ENCODE measurements around the gene C3orf20. TPM values are rescaled to one million over a fixed set of nuclear protein-coding genes. Genes with fewer than 3 reads are reported as not detected.

Gene C3orf20
- total and polyA plus RNA-seq, 2 of the 13 experiments (the other 11 are each of a cell fraction or from before 2014, with no cell fraction given) = 0.03 to 0.04 TPM

DNA sequence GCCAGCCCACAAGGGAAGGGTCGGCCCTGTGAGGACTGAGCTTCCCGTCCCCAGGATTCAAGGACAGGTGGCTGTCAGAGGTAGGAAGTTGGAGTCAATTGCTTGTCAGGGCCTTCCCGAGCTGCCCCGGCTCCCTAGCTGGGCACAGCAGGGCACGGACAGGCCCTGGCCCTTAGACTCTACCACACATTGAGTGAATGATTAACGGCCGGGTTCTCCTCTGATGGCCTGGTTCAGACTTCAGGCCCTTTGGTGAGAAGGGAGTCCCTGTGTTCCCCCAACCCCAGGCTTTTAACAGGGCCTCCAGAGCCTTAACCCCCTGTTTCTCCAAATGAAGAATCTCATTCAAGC is 127.4 kb downstream of the C3orf20 start (continued):
- TF ChIP-seq MTA1 (CRISPR knock-in tag; IDR thresholded peaks at IDR 0.05; ENCODE audit: borderline replicate concordance) (no peak), MAF1 (CRISPR knock-in tag; IDR thresholded peaks at IDR 0.05; ENCODE audit: borderline replicate concordance) (no peak), HNRNPL (IDR thresholded peaks at IDR 0.05; ENCODE audit: low read depth, low read length) (peak; percentile 86), RCOR2 (CRISPR knock-in tag; IDR thresholded peaks at IDR 0.05) (no peak), KDM6A (CRISPR knock-in tag; IDR thresholded peaks at IDR 0.05; ENCODE audit: low read depth) (no peak), GATAD2A (CRISPR knock-in tag; IDR thresholded peaks at IDR 0.05) (0 out of 2 replicates have a peak, but pooled peaks have one; percentile 23), CHCHD3 (CRISPR knock-in tag; IDR thresholded peaks at IDR 0.05) (no peak), ZFX (CRISPR knock-in tag; IDR thresholded peaks at IDR 0.05; ENCODE audit: low read depth) (peak; percentile 56; the same call in 1 of the 2 replicates), ZNF777 (CRISPR knock-in tag; IDR thresholded peaks at IDR 0.05) (no peak), SOX5 (CRISPR knock-in tag; IDR thresholded peaks at IDR 0.05; ENCODE audit: borderline replicate concordance) (no peak), ZNF761 (CRISPR knock-in tag; conservative IDR thresholded peaks at IDR 0.05) (no peak), NR1H2 (CRISPR knock-in tag; IDR thresholded peaks at IDR 0.05; ENCODE audit: borderline replicate concordance, low read depth) (no peak)
- TF ChIP-seq, protein P1, sequence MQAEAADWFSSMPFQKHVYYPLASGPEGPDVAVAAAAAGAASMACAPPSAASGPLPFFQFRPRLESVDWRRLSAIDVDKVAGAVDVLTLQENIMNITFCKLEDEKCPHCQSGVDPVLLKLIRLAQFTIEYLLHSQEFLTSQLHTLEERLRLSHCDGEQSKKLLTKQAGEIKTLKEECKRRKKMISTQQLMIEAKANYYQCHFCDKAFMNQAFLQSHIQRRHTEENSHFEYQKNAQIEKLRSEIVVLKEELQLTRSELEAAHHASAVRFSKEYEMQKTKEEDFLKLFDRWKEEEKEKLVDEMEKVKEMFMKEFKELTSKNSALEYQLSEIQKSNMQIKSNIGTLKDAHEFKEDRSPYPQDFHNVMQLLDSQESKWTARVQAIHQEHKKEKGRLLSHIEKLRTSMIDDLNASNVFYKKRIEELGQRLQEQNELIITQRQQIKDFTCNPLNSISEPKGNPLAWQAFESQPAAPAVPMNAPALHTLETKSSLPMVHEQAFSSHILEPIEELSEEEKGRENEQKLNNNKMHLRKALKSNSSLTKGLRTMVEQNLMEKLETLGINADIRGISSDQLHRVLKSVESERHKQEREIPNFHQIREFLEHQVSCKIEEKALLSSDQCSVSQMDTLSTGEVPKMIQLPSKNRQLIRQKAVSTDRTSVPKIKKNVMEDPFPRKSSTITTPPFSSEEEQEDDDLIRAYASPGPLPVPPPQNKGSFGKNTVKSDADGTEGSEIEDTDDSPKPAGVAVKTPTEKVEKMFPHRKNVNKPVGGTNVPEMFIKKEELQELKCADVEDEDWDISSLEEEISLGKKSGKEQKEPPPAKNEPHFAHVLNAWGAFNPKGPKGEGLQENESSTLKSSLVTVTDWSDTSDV (CRISPR knock-in tag; IDR thresholded peaks at IDR 0.05) = no peak
- TF ChIP-seq, protein P2, sequence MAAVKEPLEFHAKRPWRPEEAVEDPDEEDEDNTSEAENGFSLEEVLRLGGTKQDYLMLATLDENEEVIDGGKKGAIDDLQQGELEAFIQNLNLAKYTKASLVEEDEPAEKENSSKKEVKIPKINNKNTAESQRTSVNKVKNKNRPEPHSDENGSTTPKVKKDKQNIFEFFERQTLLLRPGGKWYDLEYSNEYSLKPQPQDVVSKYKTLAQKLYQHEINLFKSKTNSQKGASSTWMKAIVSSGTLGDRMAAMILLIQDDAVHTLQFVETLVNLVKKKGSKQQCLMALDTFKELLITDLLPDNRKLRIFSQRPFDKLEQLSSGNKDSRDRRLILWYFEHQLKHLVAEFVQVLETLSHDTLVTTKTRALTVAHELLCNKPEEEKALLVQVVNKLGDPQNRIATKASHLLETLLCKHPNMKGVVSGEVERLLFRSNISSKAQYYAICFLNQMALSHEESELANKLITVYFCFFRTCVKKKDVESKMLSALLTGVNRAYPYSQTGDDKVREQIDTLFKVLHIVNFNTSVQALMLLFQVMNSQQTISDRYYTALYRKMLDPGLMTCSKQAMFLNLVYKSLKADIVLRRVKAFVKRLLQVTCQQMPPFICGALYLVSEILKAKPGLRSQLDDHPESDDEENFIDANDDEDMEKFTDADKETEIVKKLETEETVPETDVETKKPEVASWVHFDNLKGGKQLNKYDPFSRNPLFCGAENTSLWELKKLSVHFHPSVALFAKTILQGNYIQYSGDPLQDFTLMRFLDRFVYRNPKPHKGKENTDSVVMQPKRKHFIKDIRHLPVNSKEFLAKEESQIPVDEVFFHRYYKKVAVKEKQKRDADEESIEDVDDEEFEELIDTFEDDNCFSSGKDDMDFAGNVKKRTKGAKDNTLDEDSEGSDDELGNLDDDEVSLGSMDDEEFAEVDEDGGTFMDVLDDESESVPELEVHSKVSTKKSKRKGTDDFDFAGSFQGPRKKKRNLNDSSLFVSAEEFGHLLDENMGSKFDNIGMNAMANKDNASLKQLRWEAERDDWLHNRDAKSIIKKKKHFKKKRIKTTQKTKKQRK (IDR thresholded peaks at IDR 0.05; ENCODE audit: low read length) = no peak
- TF ChIP-seq, protein P3, sequence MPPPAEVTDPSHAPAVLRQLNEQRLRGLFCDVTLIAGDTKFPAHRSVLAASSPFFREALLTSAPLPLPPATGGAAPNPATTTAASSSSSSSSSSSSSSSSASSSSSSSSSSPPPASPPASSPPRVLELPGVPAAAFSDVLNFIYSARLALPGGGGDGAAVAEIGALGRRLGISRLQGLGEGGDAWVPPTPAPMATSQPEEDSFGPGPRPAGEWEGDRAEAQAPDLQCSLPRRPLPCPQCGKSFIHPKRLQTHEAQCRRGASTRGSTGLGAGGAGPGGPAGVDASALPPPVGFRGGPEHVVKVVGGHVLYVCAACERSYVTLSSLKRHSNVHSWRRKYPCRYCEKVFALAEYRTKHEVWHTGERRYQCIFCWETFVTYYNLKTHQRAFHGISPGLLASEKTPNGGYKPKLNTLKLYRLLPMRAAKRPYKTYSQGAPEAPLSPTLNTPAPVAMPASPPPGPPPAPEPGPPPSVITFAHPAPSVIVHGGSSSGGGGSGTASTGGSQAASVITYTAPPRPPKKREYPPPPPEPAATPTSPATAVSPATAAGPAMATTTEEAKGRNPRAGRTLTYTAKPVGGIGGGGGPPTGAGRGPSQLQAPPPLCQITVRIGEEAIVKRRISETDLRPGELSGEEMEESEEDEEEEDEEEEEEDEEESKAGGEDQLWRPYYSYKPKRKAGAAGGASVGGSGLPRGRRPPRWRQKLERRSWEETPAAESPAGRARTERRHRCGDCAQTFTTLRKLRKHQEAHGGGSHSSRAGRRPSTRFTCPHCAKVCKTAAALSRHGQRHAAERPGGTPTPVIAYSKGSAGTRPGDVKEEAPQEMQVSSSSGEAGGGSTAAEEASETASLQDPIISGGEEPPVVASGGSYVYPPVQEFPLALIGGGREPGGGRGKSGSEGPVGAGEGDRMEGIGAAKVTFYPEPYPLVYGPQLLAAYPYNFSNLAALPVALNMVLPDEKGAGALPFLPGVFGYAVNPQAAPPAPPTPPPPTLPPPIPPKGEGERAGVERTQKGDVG (CRISPR knock-in tag; IDR thresholded peaks at IDR 0.05; ENCODE audit: borderline replicate concordance) = 0 out of 2 replicates have a peak, but pooled peaks have one; percentile 16
- TF ChIP-seq, protein P4, sequence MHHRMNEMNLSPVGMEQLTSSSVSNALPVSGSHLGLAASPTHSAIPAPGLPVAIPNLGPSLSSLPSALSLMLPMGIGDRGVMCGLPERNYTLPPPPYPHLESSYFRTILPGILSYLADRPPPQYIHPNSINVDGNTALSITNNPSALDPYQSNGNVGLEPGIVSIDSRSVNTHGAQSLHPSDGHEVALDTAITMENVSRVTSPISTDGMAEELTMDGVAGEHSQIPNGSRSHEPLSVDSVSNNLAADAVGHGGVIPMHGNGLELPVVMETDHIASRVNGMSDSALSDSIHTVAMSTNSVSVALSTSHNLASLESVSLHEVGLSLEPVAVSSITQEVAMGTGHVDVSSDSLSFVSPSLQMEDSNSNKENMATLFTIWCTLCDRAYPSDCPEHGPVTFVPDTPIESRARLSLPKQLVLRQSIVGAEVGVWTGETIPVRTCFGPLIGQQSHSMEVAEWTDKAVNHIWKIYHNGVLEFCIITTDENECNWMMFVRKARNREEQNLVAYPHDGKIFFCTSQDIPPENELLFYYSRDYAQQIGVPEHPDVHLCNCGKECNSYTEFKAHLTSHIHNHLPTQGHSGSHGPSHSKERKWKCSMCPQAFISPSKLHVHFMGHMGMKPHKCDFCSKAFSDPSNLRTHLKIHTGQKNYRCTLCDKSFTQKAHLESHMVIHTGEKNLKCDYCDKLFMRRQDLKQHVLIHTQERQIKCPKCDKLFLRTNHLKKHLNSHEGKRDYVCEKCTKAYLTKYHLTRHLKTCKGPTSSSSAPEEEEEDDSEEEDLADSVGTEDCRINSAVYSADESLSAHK (CRISPR knock-in tag; IDR thresholded peaks at IDR 0.05; ENCODE audit: borderline replicate concordance) = no peak
- TF ChIP-seq, protein P5, sequence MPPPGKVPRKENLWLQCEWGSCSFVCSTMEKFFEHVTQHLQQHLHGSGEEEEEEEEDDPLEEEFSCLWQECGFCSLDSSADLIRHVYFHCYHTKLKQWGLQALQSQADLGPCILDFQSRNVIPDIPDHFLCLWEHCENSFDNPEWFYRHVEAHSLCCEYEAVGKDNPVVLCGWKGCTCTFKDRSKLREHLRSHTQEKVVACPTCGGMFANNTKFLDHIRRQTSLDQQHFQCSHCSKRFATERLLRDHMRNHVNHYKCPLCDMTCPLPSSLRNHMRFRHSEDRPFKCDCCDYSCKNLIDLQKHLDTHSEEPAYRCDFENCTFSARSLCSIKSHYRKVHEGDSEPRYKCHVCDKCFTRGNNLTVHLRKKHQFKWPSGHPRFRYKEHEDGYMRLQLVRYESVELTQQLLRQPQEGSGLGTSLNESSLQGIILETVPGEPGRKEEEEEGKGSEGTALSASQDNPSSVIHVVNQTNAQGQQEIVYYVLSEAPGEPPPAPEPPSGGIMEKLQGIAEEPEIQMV (CRISPR knock-in tag; IDR thresholded peaks at IDR 0.05; ENCODE audit: low read depth) = no peak

Data from HepG2 (cell line).